Suprapubic skin (tissue), 4 donors: ENCODE results near the gene DMKN.

ENCODE experiments used
- EP300 ChIP-seq: sonication (generic); formaldehyde crosslinking; IDR thresholded peaks from one replicate; pipeline ENCODE4 v1.6.1; 2017; ENCODE audit warnings: antibody characterized with exemption
- POLR2A ChIP-seq, 2 donors: fragments of 450-650 bp; IDR thresholded peaks; one replicate each; pipeline ENCODE4 v1.6.1; 2017; ENCODE audit warnings: antibody characterized with exemption in 2 of 2, mild to moderate bottlenecking in 2 of 2, moderate library complexity in 2 of 2
- POLR2AphosphoS5 ChIP-seq, 3 donors: sonication (generic); formaldehyde crosslinking; IDR thresholded peaks; one replicate each; pipeline ENCODE4 v1.6.1; 2017; ENCODE audit warnings: antibody characterized with exemption in 3 of 3
- TF ChIP-seq, protein P1 (sequence below), 2 donors: fragments of 200-600 bp in 1 of 2; fragments of 450-650 bp in 1 of 2; sonication (generic) in 1 of 2; IDR thresholded peaks; one replicate each; pipeline ENCODE4 v1.5.1; 2016 to 2019; ENCODE audit warnings: antibody characterized with exemption in 2 of 2, mild to moderate bottlenecking in 1 of 2, moderate library complexity in 1 of 2

DNA sequence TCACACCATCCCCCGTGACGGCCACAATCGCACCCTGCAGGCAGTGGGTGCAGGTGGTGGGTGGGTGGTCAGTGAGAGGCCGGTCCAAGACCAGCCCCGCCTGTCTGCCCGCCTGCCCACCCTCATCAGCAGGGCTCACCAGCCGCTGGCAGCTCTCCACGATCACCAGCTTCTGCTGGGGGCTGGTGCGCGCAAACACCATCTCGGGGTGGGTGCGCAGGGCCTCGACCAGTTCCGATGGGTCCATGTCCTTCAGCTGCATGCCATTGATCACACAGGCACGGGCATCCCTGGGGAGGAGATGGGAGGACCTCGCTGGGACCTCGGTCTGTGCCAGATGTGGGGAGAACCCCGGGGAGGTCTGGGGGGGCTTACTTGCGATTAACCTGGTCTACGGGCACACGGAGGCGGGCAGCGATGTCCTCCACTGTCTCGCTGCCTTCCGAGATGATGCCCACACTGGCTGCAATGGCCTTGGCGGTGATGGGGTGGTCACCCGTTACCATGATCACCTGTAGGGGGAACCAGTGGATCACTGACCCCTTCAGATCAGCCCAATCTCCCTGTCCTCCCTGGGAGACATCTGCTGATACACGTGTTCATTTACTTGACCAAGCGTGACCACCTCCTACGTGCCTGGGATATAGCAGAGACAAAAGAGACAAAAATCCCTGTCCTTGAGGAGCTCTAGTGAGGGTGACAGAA is 42.0 kb upstream of the DMKN start:
- TF ChIP-seq, protein P1, sequence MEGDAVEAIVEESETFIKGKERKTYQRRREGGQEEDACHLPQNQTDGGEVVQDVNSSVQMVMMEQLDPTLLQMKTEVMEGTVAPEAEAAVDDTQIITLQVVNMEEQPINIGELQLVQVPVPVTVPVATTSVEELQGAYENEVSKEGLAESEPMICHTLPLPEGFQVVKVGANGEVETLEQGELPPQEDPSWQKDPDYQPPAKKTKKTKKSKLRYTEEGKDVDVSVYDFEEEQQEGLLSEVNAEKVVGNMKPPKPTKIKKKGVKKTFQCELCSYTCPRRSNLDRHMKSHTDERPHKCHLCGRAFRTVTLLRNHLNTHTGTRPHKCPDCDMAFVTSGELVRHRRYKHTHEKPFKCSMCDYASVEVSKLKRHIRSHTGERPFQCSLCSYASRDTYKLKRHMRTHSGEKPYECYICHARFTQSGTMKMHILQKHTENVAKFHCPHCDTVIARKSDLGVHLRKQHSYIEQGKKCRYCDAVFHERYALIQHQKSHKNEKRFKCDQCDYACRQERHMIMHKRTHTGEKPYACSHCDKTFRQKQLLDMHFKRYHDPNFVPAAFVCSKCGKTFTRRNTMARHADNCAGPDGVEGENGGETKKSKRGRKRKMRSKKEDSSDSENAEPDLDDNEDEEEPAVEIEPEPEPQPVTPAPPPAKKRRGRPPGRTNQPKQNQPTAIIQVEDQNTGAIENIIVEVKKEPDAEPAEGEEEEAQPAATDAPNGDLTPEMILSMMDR (IDR thresholded peaks at IDR 0.05), result no peak
- TF ChIP-seq POLR2A (IDR thresholded peaks at IDR 0.05) (no peak), POLR2AphosphoS5 (IDR thresholded peaks at IDR 0.05) (no peak), EP300 (no peak)
